Psoas muscle (tissue), 8 donors: Measurements from ENCODE around the gene CUZD1. TPM values are rescaled to one million over a fixed set of nuclear protein-coding genes. Genes with fewer than 3 reads are reported as not detected.

Experiments
- ATAC-seq, 4 donors: fragments of 200-7000 bp; cut with Tn5 transposase; one replicate each; pipeline ENCODE4 v1.9.1; 2020; ENCODE audit warnings: moderate library complexity in 3 of 4, mild to moderate bottlenecking in 2 of 4
- DNase-seq, 2 donors: peaks; one replicate each; pipeline ENCODE4 v3.0.0-alpha.2; 2020
- H3K27ac ChIP-seq: fragments of 200-600 bp; one replicate; pipeline ENCODE4 v1.8.0; 2022
- H3K27me3 ChIP-seq, 3 donors: fragments of 200-600 bp in 1 of 3; one replicate each; pipeline versions ENCODE4 v1.6.1 to v1.8.0; 2013 to 2022; ENCODE audit warnings: low read length in 2 of 3, mild to moderate bottlenecking in 2 of 3, moderate library complexity in 1 of 3; ENCODE audit not compliant: insufficient read depth in 3 of 3
- H3K36me3 ChIP-seq, 2 donors: fragments of 200-600 bp in 1 of 2; one replicate each; pipeline versions ENCODE4 v1.6.1 to v1.8.0; 2013 to 2022; ENCODE audit warnings: low read depth in 1 of 2, mild to moderate bottlenecking in 1 of 2, moderate library complexity in 1 of 2; ENCODE audit not compliant: insufficient read depth in 1 of 2
- H3K4me1 ChIP-seq: fragments of 200-600 bp; one replicate; pipeline ENCODE4 v1.8.0; 2022
- H3K4me3 ChIP-seq: fragments of 200-600 bp; one replicate; pipeline ENCODE4 v1.8.0; 2022; ENCODE audit warnings: mild to moderate bottlenecking
- H3K9me3 ChIP-seq: fragments of 200-600 bp; one replicate; pipeline ENCODE4 v1.8.0; 2022
- WGBS, 3 donors: extraction: QIAGEN DNeasy Blood & Tissue Kit; methylation state at CpG; one replicate each; pipeline versions ENCODE4 v1.1.6 to v1.1.7; 2013; 5-methylcytosine and 5-hydroxymethylcytosine counted together
- intact Hi-C, 2 donors: fragments of 100-400 bp; cut with DNase I; formaldehyde crosslinking; loops; one replicate each; pipeline versions ENCODE4 v1.11.0 to v1.14.2; 2022
- polyA plus RNA-seq, 3 donors: library from polyadenylated mRNA; stranded (reverse); fragments of 200-250 nt; gene quantifications; one replicate each; pipeline ENCODE4 v1.2.3, GENCODE V29; 2013
- total RNA-seq, 4 donors: library from RNA; stranded (reverse); fragmentation: NEBNext Ultra II Directional in 2 of 4; extraction: Animal tissue kit (Norgen Biotek cat#: 25700) in 2 of 4; gene quantifications; one replicate each; pipeline versions ENCODE4 v1.2.1 to v1.2.4, GENCODE V29; 2021 to 2023
- TF ChIP-seq, protein P1 (sequence below): fragments of 200-600 bp; IDR thresholded peaks from one replicate; pipeline ENCODE4 v1.8.0; 2022; ENCODE audit warnings: antibody characterized with exemption
- donor health status: healthy with polysubstance abuse.
- donor health status: DM: no; HTN: no; CAD: no; lungs with moderate emphysema.
- donor health status: Bipolar disorder and iron deficiency.
- donor health status: healthy.
- donor health status: DM: yes; HTN: yes; CAD: no.
- donor health status: DM: no; HTN: no; CAD: no.
- donor health status: DM: no; HTN: no; CAD: no.
- donor health status: DM: yes; HTN: yes; CAD: no.

The CUZD1 gene
- total and polyA plus RNA-seq, 7 donors, result 0.10 to 0.35 (median 0.18) TPM; not detected in 1

- 81 to 88% (median 85%) methylated on average over 7 of the region's 7 CpGs for WGBS, 3 donors
- no peak overlapping the region for H3K27ac ChIP-seq
- intact Hi-C loops, result no loop called here
- H3K4me3 ChIP-seq, result no peak overlapping the region
- no peaks in the 10 kb centered on the region for H3K4me1 ChIP-seq
- H3K27me3 ChIP-seq, result no peaks in the 10 kb centered on the region
- TF ChIP-seq, protein P1, sequence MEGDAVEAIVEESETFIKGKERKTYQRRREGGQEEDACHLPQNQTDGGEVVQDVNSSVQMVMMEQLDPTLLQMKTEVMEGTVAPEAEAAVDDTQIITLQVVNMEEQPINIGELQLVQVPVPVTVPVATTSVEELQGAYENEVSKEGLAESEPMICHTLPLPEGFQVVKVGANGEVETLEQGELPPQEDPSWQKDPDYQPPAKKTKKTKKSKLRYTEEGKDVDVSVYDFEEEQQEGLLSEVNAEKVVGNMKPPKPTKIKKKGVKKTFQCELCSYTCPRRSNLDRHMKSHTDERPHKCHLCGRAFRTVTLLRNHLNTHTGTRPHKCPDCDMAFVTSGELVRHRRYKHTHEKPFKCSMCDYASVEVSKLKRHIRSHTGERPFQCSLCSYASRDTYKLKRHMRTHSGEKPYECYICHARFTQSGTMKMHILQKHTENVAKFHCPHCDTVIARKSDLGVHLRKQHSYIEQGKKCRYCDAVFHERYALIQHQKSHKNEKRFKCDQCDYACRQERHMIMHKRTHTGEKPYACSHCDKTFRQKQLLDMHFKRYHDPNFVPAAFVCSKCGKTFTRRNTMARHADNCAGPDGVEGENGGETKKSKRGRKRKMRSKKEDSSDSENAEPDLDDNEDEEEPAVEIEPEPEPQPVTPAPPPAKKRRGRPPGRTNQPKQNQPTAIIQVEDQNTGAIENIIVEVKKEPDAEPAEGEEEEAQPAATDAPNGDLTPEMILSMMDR, result no peak
- ATAC-seq (no peak), DNase-seq (no peak)
- no peaks in the 10 kb centered on the region for H3K9me3 ChIP-seq
- H3K36me3 ChIP-seq, result no peaks in the 10 kb centered on the region
Measured at GRCh38 chr10:122802282-122802681, 43.4 kb downstream of the CUZD1 start.

GRCh38 chr10:122798704-122799231 is 46.9 kb downstream of the CUZD1 start:
- ATAC-seq (no peak), DNase-seq (no peak)
- H3K4me3 ChIP-seq, result no peak overlapping the region
- no peaks in the 10 kb centered on the region for H3K4me1 ChIP-seq
- intact Hi-C loops, result no loop called here
- no peak overlapping the region for H3K27ac ChIP-seq
- no peaks in the 10 kb centered on the region for H3K36me3 ChIP-seq
- TF ChIP-seq, protein P1, result no peak
- H3K27me3 ChIP-seq, result no peaks in the 10 kb centered on the region
- no peaks in the 10 kb centered on the region for H3K9me3 ChIP-seq
- WGBS, 3 donors, result 56 to 69% (median 59%) methylated on average over 12 of the region's 12 CpGs

- no peaks in the 10 kb centered on the region for H3K9me3 ChIP-seq
- DNase-seq (no peak), ATAC-seq (no peak)
- H3K27ac ChIP-seq, result no peak overlapping the region
- H3K4me1 ChIP-seq, result no peaks in the 10 kb centered on the region
- TF ChIP-seq, protein P1, result no peak
- H3K36me3 ChIP-seq, result no peaks in the 10 kb centered on the region
- H3K27me3 ChIP-seq, result no peaks in the 10 kb centered on the region
- 50 to 78% (median 52%) methylated on average over 2 of the region's 2 CpGs for WGBS, 3 donors
- intact Hi-C loops, result no loop called here
- no peak overlapping the region for H3K4me3 ChIP-seq
Measured at GRCh38 chr10:122796796-122797195, 48.9 kb downstream of the CUZD1 start.

GRCh38 chr10:122795924-122796323 is 49.7 kb downstream of the CUZD1 start:
- no peak for ATAC-seq
- 51 to 61% (median 51%) methylated on average over 5 of the region's 5 CpGs for WGBS, 3 donors

More at GRCh38 chr10:122795924-122796323, 49.7 kb downstream of the CUZD1 start:
- H3K9me3 ChIP-seq, result no peaks in the 10 kb centered on the region
- TF ChIP-seq, protein P1, result no peak
- H3K4me3 ChIP-seq, result no peak overlapping the region
- intact Hi-C loops, result no loop called here
- H3K4me1 ChIP-seq, result no peaks in the 10 kb centered on the region
- no peaks in the 10 kb centered on the region for H3K36me3 ChIP-seq
- DNase-seq, result no peak
- no peak overlapping the region for H3K27ac ChIP-seq
- no peaks in the 10 kb centered on the region for H3K27me3 ChIP-seq
